HL-60 (cell line): ENCODE measurements around the gene DGKH.

Experiments
- CTCF ChIP-seq: IDR thresholded peaks from one replicate; pipeline ENCODE4 v1.5.1; 2011; ENCODE audit warnings: low read length, control low read depth, inconsistent platforms; ENCODE audit not compliant: insufficient read depth
- GABPA ChIP-seq: IDR thresholded peaks from 2 replicates; pipeline ENCODE4 v1.6.1; 2012; ENCODE audit warnings: low read depth
- POLR2AphosphoS5 ChIP-seq: IDR thresholded peaks from 2 replicates; pipeline ENCODE4 v1.6.1; 2012; ENCODE audit warnings: low read depth

GRCh38 chr13:42063105-42063504 is 14.7 kb downstream of the DGKH start:
- TF ChIP-seq CTCF (no peak), GABPA (no peak), POLR2AphosphoS5 (no peak)
